Activated T-cell treated with anti-CD3 and anti-CD28 coated beads, Interleukin-2, amount 50 U/mL, for 48 hours (primary cell): ENCODE data around the gene NLRC5.
"Not testable (repeated sequence)": the region's sequence is repeated elsewhere in the genome, so short reads cannot be mapped to it uniquely, and the experiment has no call there.

ENCODE experiments used
- DNase-seq, 2 experiments: peaks; one replicate each; pipeline ENCODE4 v3.0.0-alpha.2; 2020

The NLRC5 gene

DNA sequence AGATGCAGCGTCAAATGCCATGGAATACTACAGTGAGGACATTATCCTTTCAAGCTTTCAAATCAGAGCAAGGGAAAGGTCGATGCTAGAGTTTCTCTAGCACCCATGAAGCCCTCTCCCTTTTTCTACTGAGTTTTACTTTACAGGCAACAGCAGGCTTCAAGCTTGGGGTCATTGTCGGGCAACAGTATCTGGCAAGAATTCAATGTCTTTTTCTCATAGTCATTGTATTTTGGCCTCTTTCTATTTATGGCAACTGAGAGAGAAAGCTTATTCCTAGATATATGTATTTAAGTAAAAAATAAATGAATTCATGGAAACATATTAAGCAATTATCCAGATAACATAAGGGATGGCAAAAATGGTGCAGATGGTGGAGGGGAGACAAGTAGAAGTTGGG, 28.0 kb upstream of the NLRC5 start:
- DNase-seq: no peak

DNA sequence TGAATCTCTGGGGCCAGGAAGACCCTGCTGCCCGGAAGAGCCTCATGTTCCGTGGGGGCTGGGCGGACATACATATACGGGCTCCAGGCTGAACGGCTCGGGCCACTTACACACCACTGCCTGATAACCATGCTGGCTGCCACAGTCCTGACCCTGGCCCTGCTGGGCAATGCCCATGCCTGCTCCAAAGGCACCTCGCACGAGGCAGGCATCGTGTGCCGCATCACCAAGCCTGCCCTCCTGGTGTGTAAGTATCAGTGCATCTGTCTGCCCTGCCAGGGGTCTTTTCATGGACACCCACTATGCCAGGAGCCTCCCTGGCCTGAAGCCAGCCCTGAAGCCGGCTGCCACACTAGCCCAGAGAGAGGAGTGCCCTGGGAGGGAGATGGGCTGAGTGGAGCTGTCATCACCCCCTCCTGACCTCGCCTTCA, 27.5 kb upstream of the NLRC5 start, which contains the start of gene CETP:
CETP (plus strand) TSS at position 100 of the 431 bp plus-strand sequence; CDS start at position 130, 30 bp downstream.
- DNase-seq: no peak

DNA sequence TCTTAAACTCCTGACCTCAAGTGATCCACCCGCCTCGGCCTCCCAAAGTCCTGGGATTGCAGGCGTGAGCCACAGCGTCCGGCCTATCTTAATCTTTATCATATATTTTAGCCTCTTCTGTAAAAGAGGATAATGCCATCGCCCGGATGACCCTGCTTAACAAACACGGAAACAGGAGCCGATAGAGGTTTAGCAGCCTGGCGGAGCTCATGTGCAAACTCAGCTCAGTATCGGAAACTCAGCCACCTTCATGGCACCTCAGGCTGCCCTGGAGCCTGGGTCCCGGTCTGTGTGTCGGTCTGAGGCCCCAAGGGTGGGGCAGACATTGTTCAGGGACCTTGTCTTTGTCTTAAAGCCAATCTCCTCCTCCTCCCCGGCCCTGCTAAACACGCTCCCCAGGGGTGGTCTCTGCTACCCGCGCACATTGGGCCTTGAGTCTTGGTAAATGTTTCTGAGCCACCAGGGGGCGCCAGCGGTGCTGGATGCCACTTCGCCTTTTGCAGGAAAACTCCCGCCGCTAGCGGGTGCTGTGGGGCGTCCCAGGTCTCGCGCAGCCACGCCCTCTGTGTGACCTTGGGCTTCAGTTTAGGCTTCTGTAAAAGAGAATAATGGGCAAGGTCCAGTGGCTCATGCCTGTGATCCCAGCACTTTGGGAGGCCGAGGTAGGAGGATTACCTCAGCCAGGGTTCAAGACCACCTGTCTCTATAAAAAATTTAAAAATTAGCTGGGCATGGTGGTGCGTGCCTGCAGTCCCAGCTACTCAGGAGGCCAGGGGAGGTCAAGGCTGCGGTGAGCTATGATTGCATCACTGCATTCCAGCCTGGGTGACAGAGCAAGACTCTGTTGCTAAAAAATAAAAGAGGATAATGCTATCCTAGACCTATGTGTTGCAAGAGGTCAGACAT, 24.9 kb upstream of the NLRC5 start:
- peak; percentile 98 to 99 for DNase-seq

DNA sequence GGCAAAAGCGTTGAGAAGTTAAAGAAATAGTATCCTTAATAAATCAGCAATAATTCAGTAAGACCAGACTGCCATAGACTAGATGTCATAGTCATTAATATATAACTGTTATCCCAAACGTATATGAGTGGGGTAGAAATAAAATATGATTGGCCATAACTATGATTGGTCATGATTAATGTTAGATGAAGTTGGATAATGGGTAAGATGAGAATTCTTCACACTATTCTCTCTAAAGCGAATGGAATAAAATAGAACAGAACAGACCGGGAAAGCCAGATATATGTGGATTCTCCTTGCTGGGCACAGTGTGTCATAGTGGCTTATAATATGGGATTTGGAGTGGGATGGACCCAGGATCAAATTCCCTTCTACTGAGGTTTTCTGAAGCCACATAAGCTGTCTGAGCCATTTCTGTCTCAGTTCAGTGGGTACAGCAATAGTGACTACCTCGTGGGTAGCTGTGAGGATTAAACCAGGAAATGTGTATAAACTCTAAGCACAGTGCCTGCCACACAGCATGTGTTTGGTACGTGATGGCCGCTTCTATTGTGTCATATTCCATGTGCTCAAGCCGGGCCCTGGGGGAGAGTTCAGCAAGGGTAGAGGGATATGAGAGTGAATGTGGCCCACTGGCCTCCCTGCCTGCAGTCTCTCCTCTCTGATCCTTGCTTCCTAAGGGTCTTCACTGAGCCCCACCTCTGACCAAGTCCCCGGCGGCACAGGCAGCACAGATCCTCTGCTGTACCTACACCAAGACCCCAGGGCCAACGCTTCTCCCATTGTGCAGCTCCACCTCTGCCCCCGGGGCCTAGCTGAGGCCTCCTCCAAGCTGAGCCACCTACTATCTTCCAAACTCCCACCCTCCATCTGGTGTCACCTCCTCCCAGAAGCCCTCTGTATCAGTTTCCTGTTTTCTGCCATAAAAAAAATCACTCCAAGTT, 23.9 kb upstream of the NLRC5 start:
- DNase-seq: no peak

DNA sequence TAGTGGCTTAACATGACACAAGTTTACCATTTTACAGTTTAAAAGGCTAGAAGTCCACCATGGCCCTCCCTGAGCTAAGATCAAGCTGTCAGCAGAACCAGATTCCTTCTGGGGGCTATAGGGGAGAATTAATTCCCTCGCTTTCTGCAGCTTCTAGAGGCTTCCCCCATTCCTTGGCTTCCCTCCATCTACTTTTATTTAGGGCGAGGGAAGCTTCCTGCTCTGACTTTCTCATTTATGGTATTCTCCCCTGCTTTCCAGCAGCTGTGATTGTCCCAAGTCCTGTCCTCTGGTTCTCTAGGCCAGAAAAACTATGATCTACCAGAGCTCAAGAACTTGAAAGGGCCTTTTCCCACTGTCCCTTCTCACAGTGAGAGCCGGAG, 23.3 kb upstream of the NLRC5 start:
- no peak for DNase-seq

- no peak for DNase-seq
Measured at GRCh38 chr16:56967733-56968132, 21.6 kb upstream of the NLRC5 start.

- no peak for DNase-seq
Measured at GRCh38 chr16:56969769-56970168, 19.6 kb upstream of the NLRC5 start.

GRCh38 chr16:56970934-56971767, 18.2 kb upstream of the NLRC5 start:
- DNase-seq: no peak

GRCh38 chr16:56971768-56972043, 17.7 kb upstream of the NLRC5 start:
- DNase-seq: no peak

DNA sequence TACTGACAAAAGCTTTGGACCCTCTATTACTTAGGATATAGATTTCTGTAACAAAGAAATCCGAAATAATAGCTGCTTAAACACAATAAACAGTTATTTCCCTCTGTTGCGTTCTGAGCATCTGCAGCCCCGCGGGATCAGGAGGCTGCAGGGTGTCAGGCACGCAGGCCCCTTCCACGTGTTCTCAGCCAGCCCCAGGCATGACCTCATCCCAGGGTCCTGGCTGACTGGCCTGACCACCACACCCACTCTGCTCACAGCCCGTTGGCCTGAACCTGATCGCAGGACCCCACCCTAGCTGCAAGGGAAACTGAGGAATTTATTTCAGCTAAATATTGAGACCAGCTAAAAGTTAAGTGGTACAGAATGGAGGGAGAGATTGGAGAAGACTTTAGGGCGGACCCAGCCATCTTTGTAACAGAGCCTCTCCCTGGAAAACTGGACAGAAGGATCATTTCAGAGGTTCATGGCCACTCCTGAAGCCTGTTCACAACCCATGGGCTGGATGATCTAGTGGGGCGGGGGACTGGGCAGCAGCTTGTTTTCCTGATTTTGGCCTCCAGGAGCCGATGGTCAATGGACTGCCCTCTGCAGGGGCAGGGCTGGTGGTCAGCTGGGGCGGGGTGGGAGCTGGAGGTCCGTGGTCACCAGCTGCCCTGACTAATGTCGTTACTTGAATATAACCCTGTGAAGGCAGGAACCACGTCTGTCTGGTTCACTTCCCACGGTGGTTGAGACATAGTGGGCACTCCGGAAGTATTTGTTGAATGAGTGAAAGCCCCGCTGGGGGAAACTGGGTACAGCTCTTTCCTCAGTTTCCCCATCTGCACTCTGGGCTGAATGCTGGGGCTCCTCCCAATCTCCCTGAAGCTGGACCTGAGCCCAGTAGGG, 16.7 kb upstream of the NLRC5 start:
- DNase-seq: no peak

DNA sequence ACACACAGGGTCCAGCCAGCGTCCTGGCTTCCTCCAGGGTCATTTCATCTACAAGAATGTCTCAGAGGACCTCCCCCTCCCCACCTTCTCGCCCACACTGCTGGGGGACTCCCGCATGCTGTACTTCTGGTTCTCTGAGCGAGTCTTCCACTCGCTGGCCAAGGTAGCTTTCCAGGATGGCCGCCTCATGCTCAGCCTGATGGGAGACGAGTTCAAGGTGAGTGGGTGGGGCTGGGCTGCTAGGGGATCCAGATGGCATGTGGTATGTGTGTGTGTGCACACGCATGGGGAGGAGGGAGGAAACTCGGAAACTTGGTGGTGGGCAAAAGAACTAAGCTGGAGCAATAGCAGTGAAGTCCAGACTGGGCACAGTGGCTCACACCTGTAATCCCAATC, 16.1 kb upstream of the NLRC5 start:
- DNase-seq: no peak

DNA sequence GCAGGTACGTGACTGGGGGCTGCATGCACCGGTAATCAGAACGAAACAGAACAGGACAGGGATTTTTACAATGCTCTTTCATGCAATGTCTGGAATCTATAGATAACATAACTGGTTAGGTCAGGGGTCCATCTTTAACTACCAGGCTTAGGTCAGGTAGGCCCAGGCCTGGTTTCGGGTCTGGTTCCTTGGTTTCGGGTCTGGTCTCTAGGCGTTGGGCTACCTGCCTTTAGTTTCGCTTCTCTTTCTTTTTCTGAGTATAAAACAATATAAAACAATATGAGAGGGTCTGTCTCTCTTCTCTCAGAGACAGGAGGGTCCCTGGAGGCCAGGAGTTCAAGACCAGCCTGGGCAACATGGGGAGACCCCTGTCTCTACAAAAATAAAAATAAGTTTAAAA, 15.5 kb upstream of the NLRC5 start:
- DNase-seq: not testable (repeated sequence)

GRCh38 chr16:56974549-56975300, 14.6 kb upstream of the NLRC5 start:
- no peak for DNase-seq

DNA sequence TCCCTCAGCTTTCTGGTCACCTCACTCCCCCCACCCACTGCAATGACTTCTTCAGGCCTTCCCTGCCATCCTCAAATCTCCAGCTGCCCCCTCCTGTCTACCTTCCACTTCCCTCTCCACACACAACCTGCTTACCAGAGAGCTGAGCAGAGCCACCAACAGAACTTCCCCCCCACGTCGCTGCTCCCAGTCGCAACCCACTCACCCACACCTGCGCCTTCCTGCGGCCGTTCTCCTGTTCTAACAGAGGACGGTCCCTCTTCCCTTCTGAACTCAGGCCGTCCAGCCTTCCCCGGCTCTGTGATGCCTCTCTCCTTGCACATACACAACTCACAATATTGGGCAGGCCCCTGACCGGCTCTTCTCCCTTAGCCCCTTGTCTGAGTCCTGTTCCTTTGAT, 13.6 kb upstream of the NLRC5 start:
- no peak for DNase-seq

GRCh38 chr16:56977216-56977615, 12.1 kb upstream of the NLRC5 start:
- DNase-seq: no peak

GRCh38 chr16:56977823-56978430, 11.4 kb upstream of the NLRC5 start:
- no peak for DNase-seq

DNA sequence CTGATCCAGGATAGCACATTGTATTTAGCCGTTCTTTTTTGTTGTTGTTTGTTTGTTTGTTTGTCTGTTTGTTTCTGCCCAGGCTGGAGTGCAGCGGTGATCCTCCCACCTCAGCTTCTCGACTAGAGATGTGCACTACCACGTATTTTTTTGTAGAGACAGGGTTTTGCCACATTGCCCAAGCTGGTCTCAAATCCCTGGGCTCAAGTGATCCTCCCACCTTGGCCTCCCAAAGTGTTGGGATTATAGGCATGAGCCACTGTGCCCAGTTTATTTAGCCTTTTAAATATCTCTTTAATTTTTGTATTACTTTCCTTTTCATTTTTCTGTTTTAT, 9.2 kb upstream of the NLRC5 start:
- no peak for DNase-seq

DNA sequence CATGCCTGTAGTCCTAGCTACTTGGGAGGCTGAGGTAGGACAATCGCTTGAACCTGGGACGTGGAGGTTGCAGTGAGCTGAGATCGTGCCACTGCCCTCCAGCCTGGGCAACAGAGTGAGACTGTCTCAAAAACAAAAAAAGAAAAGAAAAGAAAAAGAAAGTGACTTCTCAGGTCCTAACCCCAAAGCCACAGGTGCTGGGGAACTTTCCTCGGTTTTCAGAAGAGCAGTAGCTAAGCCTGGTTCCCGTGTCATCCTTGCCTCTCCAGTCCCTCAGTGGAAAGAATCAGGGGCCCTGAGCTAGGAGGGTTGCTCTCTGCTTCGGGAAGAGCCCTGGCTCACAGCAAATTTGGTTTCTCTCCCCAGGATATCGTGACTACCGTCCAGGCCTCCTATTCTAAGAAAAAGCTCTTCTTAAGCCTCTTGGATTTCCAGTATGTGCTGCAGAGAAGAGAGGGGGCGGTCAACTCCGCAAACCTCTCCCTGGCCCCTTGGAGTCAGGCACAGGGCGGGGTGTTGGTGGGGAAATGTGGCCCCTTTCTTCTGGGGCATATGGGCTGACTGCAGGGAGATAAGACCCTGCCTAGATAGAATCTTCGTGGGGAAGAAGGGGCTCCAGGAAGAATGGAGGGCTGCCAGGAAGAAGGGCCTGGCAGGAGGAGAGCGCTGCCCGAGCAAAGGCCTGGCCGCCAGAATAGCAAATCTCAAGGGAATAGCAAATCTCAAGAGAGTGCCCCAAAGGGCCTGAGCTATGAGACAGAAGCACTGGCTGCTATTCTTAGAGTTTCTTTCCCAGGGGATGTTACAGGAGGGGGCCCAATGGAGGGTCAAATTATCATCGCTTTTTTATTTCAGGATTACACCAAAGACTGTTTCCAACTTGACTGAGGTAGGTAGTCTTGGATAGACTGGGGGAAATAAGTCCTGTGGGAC, 8.3 kb upstream of the NLRC5 start:
- DNase-seq: no peak

DNA sequence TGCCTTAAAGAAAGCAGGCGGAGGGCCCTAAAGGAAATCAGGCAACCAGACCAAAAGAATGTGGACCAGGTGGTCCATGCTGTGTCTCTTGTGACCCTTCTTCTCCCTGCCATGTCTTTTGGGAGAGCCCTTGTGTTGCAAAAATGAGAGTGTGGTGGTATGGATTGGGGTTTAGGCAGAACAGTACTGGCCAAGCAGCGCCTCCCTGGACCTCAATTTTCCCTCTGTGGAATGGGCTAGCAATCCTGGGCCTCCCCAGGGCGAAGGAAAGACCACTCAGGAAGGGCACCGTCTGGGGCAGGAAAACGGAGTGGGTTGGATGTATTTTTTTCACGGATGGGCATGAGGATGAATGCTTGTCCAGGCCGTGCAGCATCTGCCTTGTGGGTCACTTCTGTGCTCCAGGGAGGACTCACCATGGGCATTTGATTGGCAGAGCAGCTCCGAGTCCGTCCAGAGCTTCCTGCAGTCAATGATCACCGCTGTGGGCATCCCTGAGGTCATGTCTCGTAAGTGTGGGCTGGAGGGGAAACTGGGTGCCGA, 7.6 kb upstream of the NLRC5 start:
- DNase-seq: no peak
